DMS79 treated with DMSO at 0.1 percent for 48 hours (cell line): ENCODE results near the gene VPS13C.

Experiments used
- DNase-seq: peaks from one replicate; lab custom pipeline; 2025; lab: John Stamatoyannopoulos, UW

Gene VPS13C

DNA sequence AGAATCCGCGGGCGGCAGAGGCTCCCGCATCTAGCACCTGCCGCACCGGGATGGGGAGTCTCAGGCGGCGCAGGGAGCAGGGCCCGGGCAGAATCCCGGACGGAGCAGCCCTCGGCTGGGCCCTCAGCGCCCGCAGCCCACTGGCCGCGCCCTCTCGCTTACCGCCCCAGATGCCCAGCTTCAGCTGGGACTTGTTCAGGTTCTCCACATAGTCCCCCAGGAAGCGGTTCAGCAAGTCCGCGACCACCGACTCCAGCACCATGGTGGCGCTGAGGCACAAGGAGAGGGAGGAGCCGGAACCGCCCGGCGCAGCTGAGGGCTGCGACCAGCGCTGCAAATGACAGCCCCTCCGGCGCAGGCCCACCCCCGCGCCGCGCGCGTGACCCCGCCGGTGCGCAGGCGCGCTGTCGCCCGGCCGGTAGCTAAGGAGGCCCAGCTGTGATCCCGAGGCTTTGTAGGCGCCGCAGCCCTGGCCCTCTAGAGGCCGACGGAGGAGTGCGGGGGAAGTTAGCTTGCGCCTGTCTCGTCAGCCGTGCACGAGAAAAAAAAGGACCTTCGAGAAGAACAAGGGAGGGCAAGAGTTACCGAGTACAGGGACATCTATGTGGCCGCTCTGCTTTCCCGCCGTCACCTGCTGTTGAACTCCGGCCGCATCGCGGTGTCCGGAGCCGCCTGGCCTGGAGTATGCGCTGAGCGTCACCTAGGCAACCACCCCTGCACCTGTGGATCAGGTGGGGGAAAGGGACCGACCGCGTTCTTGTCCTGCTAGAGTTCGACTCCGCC is at the start of gene VPS13C:
VPS13C (minus strand) TSS at position 335 of the 783 bp plus-strand sequence; CDS start at position 262, 73 bp downstream.
- peak; percentile 76 for DNase-seq

DNA sequence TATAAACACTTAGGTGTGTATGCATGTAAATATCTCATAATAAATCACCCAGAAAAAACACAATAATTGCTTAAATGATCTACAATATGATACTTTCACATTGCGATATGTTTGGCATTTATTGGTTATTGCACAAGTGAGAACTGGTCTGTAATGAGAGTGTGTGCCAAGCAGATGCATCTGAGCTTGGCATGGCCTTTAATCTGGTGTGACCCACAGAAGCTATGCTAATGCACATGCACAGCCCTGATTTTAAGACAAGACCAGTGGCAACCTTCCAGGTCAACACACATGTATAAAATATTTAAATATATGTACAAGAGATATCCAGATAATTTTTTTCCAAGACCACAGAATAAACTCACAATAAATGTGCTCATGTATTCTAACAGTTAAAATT is 49.2 kb upstream of the VPS13C start:
- no peak for DNase-seq

- DNase-seq: no peak
These were observed 48.2 kb upstream of the VPS13C start for GRCh38 chr15:62108411-62108810.

DNA sequence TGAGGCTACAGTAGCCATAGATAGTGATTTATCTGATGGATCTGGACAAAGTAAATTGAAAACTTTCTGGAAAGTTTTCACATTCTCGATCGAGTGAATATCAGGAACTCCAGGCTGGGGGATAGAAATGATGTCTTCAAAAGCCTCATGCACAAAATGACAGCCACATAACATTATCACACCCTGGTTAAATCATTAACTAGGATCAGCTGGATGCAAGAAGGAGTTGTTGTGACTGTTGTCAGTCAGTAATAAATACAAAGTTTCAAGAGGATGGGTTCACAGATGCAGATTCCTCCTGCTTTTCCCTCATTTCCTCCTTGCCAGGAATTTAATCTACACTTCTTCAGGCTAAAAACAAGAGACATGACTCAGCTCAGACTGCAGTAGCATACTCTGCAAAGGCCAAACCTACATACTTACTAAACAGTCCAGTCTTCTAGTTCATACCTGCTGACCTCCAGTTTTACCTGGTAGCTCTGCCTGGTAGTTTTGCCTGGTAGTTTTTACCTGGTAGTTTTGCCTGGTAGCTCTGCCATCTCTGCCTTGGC is 47.4 kb upstream of the VPS13C start:
- no peak for DNase-seq

DNA sequence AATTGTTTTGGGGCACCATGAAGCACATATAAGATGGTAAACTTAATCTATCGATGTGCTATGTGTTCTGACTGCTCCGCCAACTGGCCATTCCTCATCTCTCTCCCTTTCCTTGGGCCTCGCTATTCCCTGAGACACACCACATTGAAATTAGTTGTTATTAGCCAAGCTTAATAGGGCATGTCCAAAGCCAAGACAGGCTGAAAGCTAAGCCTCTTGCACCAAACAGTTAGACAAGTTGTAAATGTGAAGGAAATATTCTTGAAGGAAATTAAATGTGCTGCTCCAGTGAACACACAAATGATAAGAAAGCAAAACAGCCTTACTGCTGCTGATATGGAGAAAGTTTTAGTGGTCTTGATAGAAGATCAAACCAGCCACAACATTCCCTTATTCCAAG is 45.8 kb upstream of the VPS13C start:
- DNase-seq: no peak

DNA sequence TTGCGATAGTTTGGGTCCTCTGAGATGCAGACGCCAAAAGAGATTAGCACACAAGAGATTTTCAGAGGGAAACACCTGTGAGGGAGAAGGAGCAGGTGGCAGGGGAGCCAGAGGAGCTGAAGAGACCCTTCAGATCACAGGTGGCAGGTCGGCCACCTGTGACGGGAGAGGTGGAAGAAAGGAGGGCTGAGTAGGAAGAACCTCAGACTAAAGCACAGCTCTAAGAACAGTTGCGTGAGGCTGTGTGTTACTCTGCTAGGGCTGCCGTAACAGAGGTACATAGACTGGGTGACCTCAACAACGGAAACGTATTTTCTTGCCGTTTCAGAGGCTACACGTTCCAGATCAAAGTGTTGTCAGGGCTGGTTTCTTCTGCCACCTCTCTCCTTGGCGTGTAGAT is 45.0 kb upstream of the VPS13C start:
- DNase-seq: peak; percentile 14

- DNase-seq: no peak
These were observed 44.6 kb upstream of the VPS13C start for GRCh38 chr15:62104846-62105245.

DNA sequence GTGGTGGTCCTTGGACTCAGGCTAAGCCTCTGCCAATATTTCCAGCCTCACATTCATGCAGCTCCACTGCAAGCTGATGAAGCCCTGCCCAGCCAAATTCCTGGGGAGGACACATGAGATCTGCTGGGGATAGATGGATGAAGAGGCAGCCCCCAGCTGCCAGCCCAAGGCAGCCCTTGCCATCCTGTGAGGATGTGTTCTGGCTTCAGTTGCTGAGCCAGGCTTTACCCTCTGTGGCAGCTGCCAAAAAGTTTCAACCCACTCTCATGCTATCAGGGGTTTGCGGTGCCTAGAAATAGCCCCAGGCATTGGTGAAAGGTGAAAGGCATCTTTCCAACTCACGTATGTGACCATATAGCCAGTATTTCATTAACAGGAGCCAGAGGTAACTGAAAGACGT is 44.2 kb upstream of the VPS13C start:
- no peak for DNase-seq

DNA sequence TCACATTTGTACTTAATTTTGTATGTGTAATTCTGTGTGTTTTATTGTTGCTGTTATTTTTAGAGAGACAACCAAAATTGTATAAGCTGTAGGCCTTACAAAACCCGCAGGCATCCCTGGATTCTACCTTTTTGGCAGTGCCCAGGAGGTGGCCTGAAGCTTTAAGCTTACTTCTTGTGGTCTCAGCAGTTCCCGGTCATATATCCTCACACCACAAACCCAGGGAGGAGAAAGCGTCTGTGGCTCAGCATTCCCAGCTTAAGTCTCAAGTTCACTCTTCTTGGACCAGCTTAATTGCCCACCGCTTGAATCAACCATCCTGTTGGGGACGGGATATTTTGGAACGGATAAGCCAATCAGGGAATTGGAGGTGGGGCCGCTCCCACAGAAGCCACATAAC is 43.2 kb upstream of the VPS13C start:
- DNase-seq: no peak

DNA sequence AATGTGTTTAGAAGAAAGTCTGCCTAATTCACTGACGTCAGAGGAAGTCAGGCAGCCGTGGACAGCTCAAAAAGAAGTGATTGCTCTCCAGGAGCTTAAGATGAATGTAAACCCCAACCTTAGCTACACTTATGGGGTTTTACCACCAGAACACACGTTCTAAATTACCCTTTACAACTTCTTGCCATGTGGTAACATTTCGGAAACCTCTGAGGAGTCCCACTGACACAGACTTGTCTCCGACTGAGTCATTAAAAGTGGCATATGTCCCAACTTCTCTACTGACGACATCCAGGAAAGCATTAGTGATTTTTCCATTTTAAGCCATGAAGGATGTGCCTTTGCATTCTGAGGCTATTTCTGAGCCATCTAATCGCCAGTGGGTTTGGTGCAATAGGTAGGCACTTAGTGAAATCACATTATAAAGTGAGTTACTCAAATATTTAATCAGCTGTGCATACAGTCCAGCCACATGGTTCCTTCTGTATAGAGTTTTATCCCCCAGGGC is 38.9 kb upstream of the VPS13C start:
- DNase-seq: no peak

DNA sequence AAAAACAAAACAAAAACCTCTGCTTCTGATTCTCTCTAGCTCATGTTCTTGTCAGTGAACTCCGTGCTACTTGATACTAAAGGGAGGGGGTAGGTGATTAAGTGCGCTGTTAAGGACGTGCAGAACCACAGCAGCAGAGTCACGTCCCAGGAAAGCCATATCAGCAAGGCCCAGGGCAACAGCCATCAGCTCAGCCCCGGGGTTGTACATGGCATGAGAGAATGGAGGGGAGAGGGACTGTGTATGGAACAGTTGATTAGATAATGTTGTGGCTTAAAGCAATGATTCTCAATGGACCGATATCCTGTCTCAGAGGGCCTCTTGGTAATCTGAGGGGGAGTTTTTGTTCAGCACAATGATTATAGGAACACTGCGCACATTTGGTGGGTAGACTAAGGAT is 34.1 kb upstream of the VPS13C start:
- DNase-seq: no peak

GRCh38 chr15:62093809-62094208 is 33.6 kb upstream of the VPS13C start:
- no peak for DNase-seq

DNA sequence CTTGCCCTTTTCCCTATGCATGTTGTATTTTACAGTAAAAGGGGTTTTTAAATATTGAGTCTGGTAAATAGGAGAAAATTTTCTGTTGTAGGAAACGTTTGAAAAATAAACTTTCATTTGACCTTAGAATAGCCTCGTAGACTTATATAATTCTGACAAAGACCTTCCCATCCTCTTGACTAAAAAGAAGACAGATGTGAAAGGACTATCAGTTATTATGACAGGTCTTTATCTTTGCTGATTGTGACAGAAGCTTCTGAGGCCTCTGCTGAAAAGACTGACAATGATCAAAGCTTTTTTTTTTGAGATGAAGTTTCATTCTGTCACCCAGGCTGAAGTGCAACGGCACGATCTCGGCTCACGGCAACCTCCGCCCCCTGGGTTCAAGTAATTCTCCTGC is 30.7 kb upstream of the VPS13C start:
- no peak for DNase-seq

- peak; percentile 30 for DNase-seq
These were observed 29.4 kb upstream of the VPS13C start for GRCh38 chr15:62089616-62090015.

GRCh38 chr15:62088353-62088693 is 28.1 kb upstream of the VPS13C start:
- DNase-seq: no peak

GRCh38 chr15:62087671-62088352 is 27.6 kb upstream of the VPS13C start:
- DNase-seq: no peak

DNA sequence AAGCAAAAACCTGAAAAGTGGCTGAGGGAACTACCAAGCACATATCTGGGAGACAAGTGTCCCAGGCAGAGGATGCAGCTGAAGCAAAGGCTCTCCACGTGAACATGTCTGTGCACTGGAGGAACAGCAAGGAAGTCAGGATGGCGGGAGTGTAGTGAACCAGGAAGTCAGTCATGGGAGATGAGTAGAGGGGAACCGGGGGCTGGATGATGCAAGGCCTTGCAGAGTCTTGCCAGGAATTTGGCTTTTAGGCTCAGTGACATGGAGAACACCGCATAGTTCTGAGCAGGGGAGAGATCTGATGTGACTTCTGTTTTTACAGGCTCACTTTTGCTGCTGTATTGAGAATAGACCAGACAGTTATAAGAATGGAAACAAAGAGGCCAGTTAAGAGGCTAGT is 25.5 kb upstream of the VPS13C start:
- DNase-seq: no peak

DNA sequence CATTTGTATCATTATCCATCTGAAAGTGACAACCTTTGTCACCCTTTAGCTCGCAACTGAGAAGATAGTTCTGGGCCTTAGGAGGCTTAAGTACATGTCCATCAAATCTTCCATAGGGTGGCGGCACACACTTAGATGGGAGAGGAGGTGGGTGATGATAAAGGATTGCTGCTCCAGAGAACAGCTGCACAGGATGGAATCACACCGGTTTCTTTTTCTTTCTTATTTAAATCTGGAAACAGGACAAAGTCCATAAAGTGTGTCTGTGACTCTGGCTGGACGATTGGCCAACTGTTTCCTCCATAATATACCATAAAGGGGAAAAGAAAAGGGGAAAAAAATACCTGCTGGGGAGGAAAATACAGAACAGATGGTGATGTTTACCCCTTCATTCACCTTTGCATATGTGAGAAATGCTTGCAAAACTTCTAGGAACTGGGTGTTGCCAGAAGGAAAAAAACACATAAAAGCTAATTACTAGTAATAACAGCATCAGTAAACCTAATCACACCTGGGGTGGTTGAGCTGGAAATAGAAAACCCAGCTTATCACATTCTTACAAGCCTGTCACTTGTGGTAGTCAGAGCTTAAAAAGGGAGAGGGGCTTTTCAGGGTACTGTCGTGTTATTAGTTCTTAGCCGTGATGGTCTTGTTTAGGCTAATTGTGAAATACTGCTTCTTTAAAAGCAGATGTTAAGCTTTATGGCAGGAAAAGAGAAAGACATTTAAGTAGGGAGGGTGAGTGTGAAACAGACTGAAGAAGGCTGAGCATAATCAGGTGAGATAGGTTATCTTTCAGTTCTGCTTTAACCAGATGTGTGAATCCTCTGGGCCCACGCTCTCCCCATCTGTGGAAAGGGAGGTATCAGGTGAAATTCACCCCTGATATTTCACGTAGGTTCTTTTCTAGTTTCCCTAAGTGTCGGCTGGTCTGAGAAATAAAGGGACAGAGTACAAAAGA is 23.2 kb upstream of the VPS13C start:
- DNase-seq: no peak

DNA sequence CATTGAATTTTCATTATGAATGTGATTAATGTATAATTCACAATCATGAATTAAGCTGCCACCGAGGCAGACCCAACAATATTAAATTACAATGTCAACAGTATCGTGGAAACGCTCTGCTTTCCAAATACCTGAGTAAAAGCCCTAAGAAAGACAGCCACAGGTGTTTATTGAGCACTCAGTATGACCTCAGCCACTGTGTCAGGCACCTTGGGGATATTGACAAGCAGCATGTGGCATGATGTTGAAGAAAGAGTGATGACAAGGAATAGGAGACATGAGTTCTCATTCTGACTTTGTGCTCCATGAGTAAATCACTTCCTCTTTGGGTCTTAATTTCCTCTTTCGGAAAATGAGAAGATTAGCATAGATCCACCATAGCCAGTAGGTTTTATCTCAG is 19.3 kb upstream of the VPS13C start:
- no peak for DNase-seq

- peak; percentile 71 for DNase-seq
These were observed 15.5 kb upstream of the VPS13C start for GRCh38 chr15:62075595-62076277.

DNA sequence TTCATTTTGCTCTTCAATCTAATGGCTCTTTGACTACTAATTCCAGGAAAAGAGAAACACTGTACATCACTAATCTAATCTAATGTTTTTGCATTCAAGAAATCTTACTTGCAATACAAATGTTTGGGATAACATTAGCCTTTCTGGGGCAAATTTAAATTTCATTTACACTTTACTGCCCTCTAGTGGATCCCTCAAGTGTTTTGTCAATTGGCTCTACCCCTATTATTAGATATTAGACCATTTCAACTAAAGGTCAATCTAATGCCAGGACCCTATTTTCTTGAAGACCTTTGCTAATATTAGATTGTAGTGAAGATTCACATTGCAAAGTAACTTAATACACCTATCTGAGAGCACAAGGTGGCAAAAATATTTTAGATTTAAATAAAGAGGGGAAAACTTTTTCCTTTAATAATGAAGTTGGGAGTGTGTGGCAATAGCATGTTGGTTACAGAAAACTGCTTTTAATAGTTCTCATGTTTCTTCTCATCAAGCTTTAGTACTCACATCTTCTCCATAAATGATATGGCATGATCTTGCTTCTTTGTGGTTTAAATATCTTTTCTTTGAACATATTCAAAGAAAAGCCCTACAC is 11.6 kb upstream of the VPS13C start:
- peak; percentile 20 for DNase-seq
